ENCODE measurements around the gene RPS5. TPM values are rescaled to one million over a fixed set of nuclear protein-coding genes. Genes with fewer than 3 reads are reported as not detected.
"Not testable (repeated sequence)": the region's sequence is repeated elsewhere in the genome, so short reads cannot be mapped to it uniquely, and the experiment has no call there.

The RPS5 gene
- total RNA-seq, 1 experiment from 2014 or later = 1,487 TPM

- H3K4me3 ChIP-seq (ENCODE audit: low read depth in 2 of 2, low read length in 2 of 2) = peak within 1 kb of the TSS in 1 of 2 experiments; percentile 29; a peak in 1 of 4 replicates
- ATAC-seq (no peak), DNase-seq (ENCODE audit: low read depth, low spot score) (no peak)
- H3K9me3 ChIP-seq (ENCODE audit: control insufficient read depth, insufficient read depth, low read depth, low read length) = peaks cover 7% of the 10 kb centered on the region
- no peaks in the 10 kb centered on the region for H3K27me3 ChIP-seq (ENCODE audit: control insufficient read depth, insufficient read depth, low read length)
- no peak within 1 kb of the TSS for H3K27ac ChIP-seq (ENCODE audit: low read length)
- H3K4me1 ChIP-seq (ENCODE audit: control insufficient read depth, insufficient read depth, low read length) = no peaks in the 10 kb centered on the region
- ChIA-PET POLR2A (no interaction called here), CTCF (interaction anchor here (0.6 kb wide), 1 partner anchor 22 kb away, joined by 3 read pairs; no protein-coding TSS in a partner anchor)
- in situ Hi-C loops (cut with HindIII; ENCODE audit: low pct_unique_long_range_greater_than_20kb, low sequenced_read_pairs) (no loop called here), intact Hi-C loops (cut with micrococcal nuclease; ENCODE audit: unreplicated experiment) (no loop called here)
- BruUV-seq (replicated peaks) = no TSS peak
- TF ChIP-seq REST (IDR thresholded peaks at IDR 0.05; ENCODE audit: insufficient read depth in 1 of 2, low read depth in 2 of 2, low read length in 1 of 2) (no peak), CTCF (IDR thresholded peaks at IDR 0.05) (no peak), SIN3A (IDR thresholded peaks at IDR 0.05; ENCODE audit: borderline replicate concordance, insufficient read depth, low read depth, low read length) (no peak), POLR2AphosphoS5 (IDR thresholded peaks at IDR 0.05; ENCODE audit: low read depth, low read length) (no peak), TCF7L2 (IDR thresholded peaks at IDR 0.05; ENCODE audit: low read depth, low read length) (no peak)
- H3K36me3 ChIP-seq (ENCODE audit: control insufficient read depth, insufficient read depth, low read length) = no peaks in the 10 kb centered on the region
These were observed 52.8 kb downstream of the RPS5 start, which contains the start of gene ZNF132 for GRCh38 chr19:58439576-58440554. ZNF132 (minus strand) TSS chr19:58440153; CDS start chr19:58439821, 332 bp downstream.

GRCh38 chr19:58440556-58440955, 53.5 kb downstream of the RPS5 start:
- CTCF ChIA-PET = interaction anchor here (0.6 kb wide), 1 partner anchor 22 kb away, joined by 3 read pairs; no protein-coding TSS in a partner anchor
- H3K27me3 ChIP-seq (ENCODE audit: control insufficient read depth, insufficient read depth, low read length) = no peaks in the 10 kb centered on the region
- no TSS peak for BruUV-seq (replicated peaks)
- H3K4me1 ChIP-seq (ENCODE audit: control insufficient read depth, insufficient read depth, low read length) = no peaks in the 10 kb centered on the region
- no peaks in the 10 kb centered on the region for H3K36me3 ChIP-seq (ENCODE audit: control insufficient read depth, insufficient read depth, low read length)
- ATAC-seq (no peak), DNase-seq (ENCODE audit: low read depth, low spot score) (no peak)
- intact Hi-C loops (cut with micrococcal nuclease; ENCODE audit: unreplicated experiment) (no loop called here), in situ Hi-C loops (cut with HindIII; ENCODE audit: low pct_unique_long_range_greater_than_20kb, low sequenced_read_pairs) (no loop called here)
- TF ChIP-seq REST (IDR thresholded peaks at IDR 0.05; ENCODE audit: insufficient read depth in 1 of 2, low read depth in 2 of 2, low read length in 1 of 2) = no peak
- TF ChIP-seq TCF7L2 (IDR thresholded peaks at IDR 0.05; ENCODE audit: low read depth, low read length) = no peak
- no peak for TF ChIP-seq SIN3A (IDR thresholded peaks at IDR 0.05; ENCODE audit: borderline replicate concordance, insufficient read depth, low read depth, low read length)
- no peak for TF ChIP-seq CTCF (IDR thresholded peaks at IDR 0.05)
- TF ChIP-seq POLR2AphosphoS5 (IDR thresholded peaks at IDR 0.05; ENCODE audit: low read depth, low read length) = no peak
- H3K9me3 ChIP-seq (ENCODE audit: control insufficient read depth, insufficient read depth, low read depth, low read length) = peaks cover under 1% of the 10 kb centered on the region; the same call in 1 of the 2 replicates
- H3K27ac ChIP-seq (ENCODE audit: low read length) = no peak overlapping the region
- POLR2A ChIA-PET = no interaction called here
- H3K4me3 ChIP-seq (ENCODE audit: low read depth in 2 of 2, low read length in 2 of 2) = peak overlapping the region in 1 of 2 experiments; percentile 15; a peak in 1 of 4 replicates

- CTCF ChIA-PET; BruUV-seq (replicated peaks); in situ Hi-C loops (cut with HindIII; ENCODE audit: low pct_unique_long_range_greater_than_20kb, low sequenced_read_pairs); H3K4me1 ChIP-seq (ENCODE audit: control insufficient read depth, insufficient read depth, low read length); H3K9me3 ChIP-seq (ENCODE audit: control insufficient read depth, insufficient read depth, low read depth, low read length); intact Hi-C loops (cut with micrococcal nuclease; ENCODE audit: unreplicated experiment); H3K27ac ChIP-seq (ENCODE audit: low read length); POLR2A ChIA-PET; H3K27me3 ChIP-seq (ENCODE audit: control insufficient read depth, insufficient read depth, low read length); ATAC-seq; H3K36me3 ChIP-seq (ENCODE audit: control insufficient read depth, insufficient read depth, low read length); DNase-seq (ENCODE audit: low read depth, low spot score); H3K4me3 ChIP-seq (ENCODE audit: low read depth in 2 of 2, low read length in 2 of 2): not testable (repeated sequence)
These were observed 55.9 kb downstream of the RPS5 start for GRCh38 chr19:58442986-58443385.
